HepG2 (cell line): ENCODE measurements around the gene PEPD. TPM values are rescaled to one million over a fixed set of nuclear protein-coding genes. Genes with fewer than 3 reads are reported as not detected.

Source experiments
- ADNP ChIP-seq: sonication (generic); formaldehyde crosslinking; IDR thresholded peaks from 2 replicates; pipeline ENCODE4 v1.4.0; 2020; ENCODE audit warnings: missing genetic modification reagents
- BORCS8-MEF2B ChIP-seq: sonication (generic); formaldehyde crosslinking; IDR thresholded peaks from 2 replicates; pipeline ENCODE4 v1.8.0; 2022; ENCODE audit warnings: mild to moderate bottlenecking, missing genetic modification reagents
- HNF1B ChIP-seq: sonication (generic); formaldehyde crosslinking; IDR thresholded peaks from 2 replicates; pipeline ENCODE4 v1.5.1; 2020; ENCODE audit warnings: mild to moderate bottlenecking, moderate library complexity, missing genetic modification reagents
- NFE2L1 ChIP-seq: sonication (generic); formaldehyde crosslinking; IDR thresholded peaks from 2 replicates; pipeline ENCODE4 v1.4.0; 2020; ENCODE audit warnings: missing genetic modification reagents, mild to moderate bottlenecking, borderline replicate concordance
- SMAD1 ChIP-seq: sonication (generic); formaldehyde crosslinking; IDR thresholded peaks from 2 replicates; pipeline ENCODE4 v1.4.0; 2020; ENCODE audit warnings: missing genetic modification reagents, low read depth, mild to moderate bottlenecking, borderline replicate concordance
- TBX2 ChIP-seq: sonication (generic); formaldehyde crosslinking; IDR thresholded peaks from 2 replicates; pipeline ENCODE4 v1.5.0; 2020; ENCODE audit warnings: missing genetic modification reagents, mild to moderate bottlenecking, borderline replicate concordance
- TEF ChIP-seq: sonication (generic); formaldehyde crosslinking; IDR thresholded peaks from 2 replicates; pipeline ENCODE4 v1.5.0; 2020; ENCODE audit warnings: missing genetic modification reagents
- ZBTB21 ChIP-seq: sonication (generic); formaldehyde crosslinking; IDR thresholded peaks from 2 replicates; pipeline ENCODE4 v1.4.0; 2020; ENCODE audit warnings: missing genetic modification reagents
- ZFP36L1 ChIP-seq: sonication (generic); formaldehyde crosslinking; IDR thresholded peaks from 2 replicates; pipeline ENCODE4 v1.8.0; 2022; ENCODE audit warnings: mild to moderate bottlenecking, missing genetic modification reagents, moderate library complexity
- ZNF205 ChIP-seq: IDR thresholded peaks from 2 replicates; pipeline ENCODE4 v1.6.1; 2018; ENCODE audit warnings: missing biosample characterization, missing genetic modification reagents
- ZNF34 ChIP-seq: sonication (generic); formaldehyde crosslinking; IDR thresholded peaks from 2 replicates; pipeline ENCODE4 v1.4.0; 2020; ENCODE audit warnings: mild to moderate bottlenecking, missing genetic modification reagents, borderline replicate concordance
- ZNF546 ChIP-seq: sonication (generic); formaldehyde crosslinking; conservative IDR thresholded peaks from 2 replicates; pipeline ENCODE4 v1.8.1; 2023; ENCODE audit warnings: mild to moderate bottlenecking, missing genetic modification reagents
- ZNF547 ChIP-seq: sonication (generic); formaldehyde crosslinking; IDR thresholded peaks from 2 replicates; pipeline ENCODE4 v1.5.1; 2020; ENCODE audit warnings: mild to moderate bottlenecking, missing genetic modification reagents
- ZNF616 ChIP-seq: sonication (generic); formaldehyde crosslinking; IDR thresholded peaks from 2 replicates; pipeline ENCODE4 v1.5.0; 2020; ENCODE audit warnings: low read depth, mild to moderate bottlenecking, missing genetic modification reagents
- polyA plus RNA-seq, 8 experiments: library from polyadenylated mRNA; depleted of rRNA in 3 of 8; stranded (reverse) in 7 of 8; unstranded in 1 of 8; fragments of >200 nt; fragmentation: Illumina TruSeq in 4 of 8; extraction: Trizol in 4 of 8; gene quantifications; 2 replicates each; pipeline versions ENCODE4 v1.2.1 to v1.2.3, GENCODE V29; 2011 to 2016; ENCODE audit warnings: low read depth in 4 of 8, missing spikeins in 1 of 8, mixed read lengths in 1 of 8; ENCODE audit not compliant: insufficient read depth in 1 of 8
- total RNA-seq, 5 experiments: library from RNA; depleted of rRNA; stranded (reverse); fragments of >200 nt; fragmentation: Illumina TruSeq; extraction: Trizol; gene quantifications; 2 replicates each; pipeline ENCODE4 v1.2.3, GENCODE V29; 2016; ENCODE audit warnings: low read depth in 1 of 5
- TF ChIP-seq, protein P1 (sequence below): sonication (generic); formaldehyde crosslinking; IDR thresholded peaks from 2 replicates; pipeline ENCODE4 v1.8.0; 2022; ENCODE audit warnings: low read depth, missing genetic modification reagents
- TF ChIP-seq, protein P2 (sequence below): sonication (generic); formaldehyde crosslinking; IDR thresholded peaks from 2 replicates; pipeline ENCODE4 v1.4.0; 2020; ENCODE audit warnings: missing genetic modification reagents
- TF ChIP-seq, protein P3 (sequence below): sonication (generic); formaldehyde crosslinking; IDR thresholded peaks from 2 replicates; pipeline ENCODE4 v1.5.0; 2020; ENCODE audit warnings: missing genetic modification reagents

The PEPD gene
- total and polyA plus RNA-seq, 2 of the 13 experiments (the other 11 are each of a cell fraction or from before 2014, with no cell fraction given): 60.7 to 75.1 TPM

GRCh38 chr19:33396701-33397535, 124.7 kb downstream of the PEPD start (continued):
- TF ChIP-seq, protein P1, sequence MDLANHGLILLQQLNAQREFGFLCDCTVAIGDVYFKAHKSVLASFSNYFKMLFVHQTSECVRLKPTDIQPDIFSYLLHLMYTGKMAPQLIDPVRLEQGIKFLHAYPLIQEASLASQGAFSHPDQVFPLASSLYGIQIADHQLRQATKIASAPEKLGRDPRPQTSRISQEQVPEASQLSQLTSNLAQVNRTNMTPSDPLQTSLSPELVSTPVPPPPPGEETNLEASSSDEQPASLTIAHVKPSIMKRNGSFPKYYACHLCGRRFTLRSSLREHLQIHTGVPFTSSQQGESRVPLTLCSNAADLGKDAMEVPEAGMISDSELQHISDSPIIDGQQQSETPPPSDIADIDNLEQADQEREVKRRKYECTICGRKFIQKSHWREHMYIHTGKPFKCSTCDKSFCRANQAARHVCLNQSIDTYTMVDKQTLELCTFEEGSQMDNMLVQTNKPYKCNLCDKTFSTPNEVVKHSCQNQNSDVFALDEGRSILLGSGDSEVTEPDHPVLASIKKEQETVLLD (CRISPR knock-in tag): no peak
- peak; percentile 85; the same call in 1 of the 2 replicates for TF ChIP-seq ZNF34
- TF ChIP-seq ZFP36L1 (CRISPR knock-in tag): no peak; the same call in 1 of the 2 replicates
- TF ChIP-seq TBX2 (CRISPR knock-in tag): peak; percentile 95
- 0 out of 2 replicates have a peak, but pooled peaks have one; percentile 68 for TF ChIP-seq ZNF616 (CRISPR knock-in tag)
- TF ChIP-seq, protein P2, sequence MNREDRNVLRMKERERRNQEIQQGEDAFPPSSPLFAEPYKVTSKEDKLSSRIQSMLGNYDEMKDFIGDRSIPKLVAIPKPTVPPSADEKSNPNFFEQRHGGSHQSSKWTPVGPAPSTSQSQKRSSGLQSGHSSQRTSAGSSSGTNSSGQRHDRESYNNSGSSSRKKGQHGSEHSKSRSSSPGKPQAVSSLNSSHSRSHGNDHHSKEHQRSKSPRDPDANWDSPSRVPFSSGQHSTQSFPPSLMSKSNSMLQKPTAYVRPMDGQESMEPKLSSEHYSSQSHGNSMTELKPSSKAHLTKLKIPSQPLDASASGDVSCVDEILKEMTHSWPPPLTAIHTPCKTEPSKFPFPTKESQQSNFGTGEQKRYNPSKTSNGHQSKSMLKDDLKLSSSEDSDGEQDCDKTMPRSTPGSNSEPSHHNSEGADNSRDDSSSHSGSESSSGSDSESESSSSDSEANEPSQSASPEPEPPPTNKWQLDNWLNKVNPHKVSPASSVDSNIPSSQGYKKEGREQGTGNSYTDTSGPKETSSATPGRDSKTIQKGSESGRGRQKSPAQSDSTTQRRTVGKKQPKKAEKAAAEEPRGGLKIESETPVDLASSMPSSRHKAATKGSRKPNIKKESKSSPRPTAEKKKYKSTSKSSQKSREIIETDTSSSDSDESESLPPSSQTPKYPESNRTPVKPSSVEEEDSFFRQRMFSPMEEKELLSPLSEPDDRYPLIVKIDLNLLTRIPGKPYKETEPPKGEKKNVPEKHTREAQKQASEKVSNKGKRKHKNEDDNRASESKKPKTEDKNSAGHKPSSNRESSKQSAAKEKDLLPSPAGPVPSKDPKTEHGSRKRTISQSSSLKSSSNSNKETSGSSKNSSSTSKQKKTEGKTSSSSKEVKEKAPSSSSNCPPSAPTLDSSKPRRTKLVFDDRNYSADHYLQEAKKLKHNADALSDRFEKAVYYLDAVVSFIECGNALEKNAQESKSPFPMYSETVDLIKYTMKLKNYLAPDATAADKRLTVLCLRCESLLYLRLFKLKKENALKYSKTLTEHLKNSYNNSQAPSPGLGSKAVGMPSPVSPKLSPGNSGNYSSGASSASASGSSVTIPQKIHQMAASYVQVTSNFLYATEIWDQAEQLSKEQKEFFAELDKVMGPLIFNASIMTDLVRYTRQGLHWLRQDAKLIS: no peak
- TF ChIP-seq ZBTB21 (CRISPR knock-in tag): no peak
- TF ChIP-seq NFE2L1 (CRISPR knock-in tag): no peak
- TF ChIP-seq BORCS8-MEF2B (CRISPR knock-in tag): 0 out of 2 replicates have a peak, but pooled peaks have one; percentile 41
- peak; percentile 96 for TF ChIP-seq HNF1B (CRISPR knock-in tag)
- TF ChIP-seq ZNF546 (CRISPR knock-in tag): no peak
- TF ChIP-seq, protein P3, sequence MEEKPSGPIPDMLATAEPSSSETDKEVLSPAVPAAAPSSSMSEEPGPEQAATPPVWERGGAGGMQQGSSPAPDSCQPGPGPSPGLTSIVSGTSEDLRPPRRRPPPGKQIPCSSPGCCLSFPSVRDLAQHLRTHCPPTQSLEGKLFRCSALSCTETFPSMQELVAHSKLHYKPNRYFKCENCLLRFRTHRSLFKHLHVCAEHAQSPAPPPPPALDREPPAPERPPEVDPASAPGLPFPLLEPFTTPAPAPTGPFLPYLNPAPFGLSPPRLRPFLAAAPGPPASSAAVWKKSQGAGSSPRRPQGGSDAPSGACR (CRISPR knock-in tag): peak; percentile 62; the same call in 1 of the 2 replicates
- no peak for TF ChIP-seq TEF (CRISPR knock-in tag)
- TF ChIP-seq ADNP: peak; percentile 76
- peak; percentile 46; the same call in 1 of the 2 replicates for TF ChIP-seq ZNF547
- peak; percentile 87; the same call in 1 of the 2 replicates for TF ChIP-seq ZNF205 (CRISPR knock-in tag)
- TF ChIP-seq SMAD1: 0 out of 2 replicates have a peak, but pooled peaks have one; percentile 41
